ENCODE data around the gene BIVM. TPM values are rescaled to one million over a fixed set of nuclear protein-coding genes. Genes with fewer than 3 reads are reported as not detected.

BIVM gene
- total and polyA plus RNA-seq, 2 of the 4 experiments (the other 2 are of a cell fraction): 7.2 to 12.2 TPM

GRCh38 chr13:102770435-102770834 is 28.5 kb upstream of the BIVM start:
- dilution Hi-C loops (cut with HindIII; ENCODE audit: low sequenced_read_pairs, unreplicated experiment): no loop called here
- Histone ChIP-seq H2BK20ac (ENCODE audit: low read depth, low read length) (no peak overlapping the region), H2BK120ac (ENCODE audit: low read depth, low read length) (no peak overlapping the region), H3K36me3 (ENCODE audit: control insufficient read depth, insufficient read depth, low read length) (0 out of 2 replicates have a peak, but pooled peaks cover 3% of the 10 kb centered on the region), H4K8ac (ENCODE audit: low read depth in 2 of 2, low read length in 2 of 2) (no peak overlapping the region), H3K23ac (ENCODE audit: low read depth, low read length) (no peak overlapping the region), H4K5ac (ENCODE audit: low read depth, low read length) (no peak overlapping the region), H2AK9ac (replicated peaks; ENCODE audit: low read depth, low read length, poor library complexity) (no peak overlapping the region), H3K27ac (ENCODE audit: insufficient read depth, low read length) (no peak overlapping the region), H2BK15ac (ENCODE audit: low read depth, low read length) (no peak overlapping the region), H3K14ac (replicated peaks; ENCODE audit: low read depth, low read length) (no peak overlapping the region), H3K79me1 (ENCODE audit: low read depth in 1 of 2, low read length in 2 of 2) (peaks cover 13 to 26% of the 10 kb centered on the region in 2 experiments), H3K4me2 (ENCODE audit: low read depth, low read length) (no peak overlapping the region), H3K9me1 (ENCODE audit: insufficient read depth, low read length) (peaks cover 4% of the 10 kb centered on the region; the same call in 1 of the 2 replicates), H3K56ac (ENCODE audit: extremely low read depth, insufficient read depth, low read length) (no peak overlapping the region), H3K18ac (ENCODE audit: low read depth, low read length) (no peak overlapping the region), H2BK5ac (ENCODE audit: low read depth, low read length, poor library complexity, severe bottlenecking) (no peak overlapping the region), H3K9ac (ENCODE audit: low read depth, low read length) (no peak overlapping the region), H3K4me3 (ENCODE audit: insufficient read depth, low read depth, low read length) (no peak overlapping the region), H4K20me1 (ENCODE audit: insufficient read depth, low read length) (no peaks in the 10 kb centered on the region; the same call in 1 of the 2 replicates), H3K4ac (ENCODE audit: low read depth, low read length) (no peak overlapping the region), H3K4me1 (ENCODE audit: control insufficient read depth, insufficient read depth, low read length) (peaks cover 2% of the 10 kb centered on the region; the same call in 1 of the 2 replicates), H2AFZ (replicated peaks; ENCODE audit: low read length, poor library complexity) (no peak overlapping the region), H3K9me3 (ENCODE audit: control insufficient read depth, insufficient read depth, low read length) (no peaks in the 10 kb centered on the region), H3K27me3 (ENCODE audit: control insufficient read depth, insufficient read depth, low read length) (no peaks in the 10 kb centered on the region), H2AK5ac (ENCODE audit: low read depth, low read length) (no peak overlapping the region), H4K91ac (ENCODE audit: insufficient read depth, low read depth, low read length) (no peak overlapping the region)
- ATAC-seq (ENCODE audit: low read depth) (no peak), DNase-seq (no peak)
- CTCF ChIA-PET: no interaction called here
- POLR2A ChIA-PET (ENCODE audit: unreplicated experiment): no interaction called here
- no peak for TF ChIP-seq POLR2A (IDR thresholded peaks at IDR 0.05; ENCODE audit: low read depth, low read length)
- in situ Hi-C loops (cut with MboI; ENCODE audit: low sequenced_read_pairs): no loop called here
- WGBS, 2 experiments (ENCODE audit: extremely low coverage in 2 of 2, insufficient read length in 1 of 2): no CpG with 5 or more reads among the region's 2 CpGs
- intact Hi-C loops (cut with micrococcal nuclease): loop anchor here (5.0 kb wide), 2 partner anchors 63 to 118 kb away; no protein-coding TSS in a partner anchor
- BruUV-seq (replicated peaks): no TSS peak
